Parathyroid adenoma (tissue), 2 donors: ENCODE data around the gene DICER1.

Source experiments
- H2AFZ ChIP-seq: fragments of 300-600 bp; sonication (generic); one replicate; pipeline ENCODE4 v1.7.0; 2017; ENCODE audit warnings: antibody characterized with exemption, mild to moderate bottlenecking
- H3K27ac ChIP-seq: fragments of 300-600 bp; sonication (generic); one replicate; pipeline ENCODE4 v1.7.0; 2017
- H3K27me3 ChIP-seq: fragments of 300-600 bp; sonication (generic); one replicate; pipeline ENCODE4 v1.7.0; 2017; ENCODE audit warnings: low read length; ENCODE audit not compliant: control insufficient read depth, insufficient read depth
- H3K36me3 ChIP-seq: fragments of 300-600 bp; sonication (generic); one replicate; pipeline ENCODE4 v1.7.0; 2017; ENCODE audit warnings: low read length; ENCODE audit not compliant: control insufficient read depth, insufficient read depth
- H3K4me1 ChIP-seq: fragments of 300-600 bp; sonication (generic); one replicate; pipeline ENCODE4 v1.7.0; 2017; ENCODE audit warnings: control low read depth
- H3K4me2 ChIP-seq: fragments of 300-600 bp; sonication (generic); one replicate; pipeline ENCODE4 v1.7.0; 2017; ENCODE audit warnings: low read length
- H3K4me3 ChIP-seq: fragments of 300-600 bp; sonication (generic); one replicate; pipeline ENCODE4 v1.7.0; 2017; ENCODE audit warnings: low read depth, low read length
- H3K79me2 ChIP-seq: fragments of 300-600 bp; sonication (generic); one replicate; pipeline ENCODE4 v1.7.0; 2017; ENCODE audit warnings: control low read depth
- H3K9ac ChIP-seq: fragments of 300-600 bp; sonication (generic); one replicate; pipeline ENCODE4 v1.7.0; 2017; ENCODE audit warnings: mild to moderate bottlenecking
- H3K9me3 ChIP-seq: fragments of 300-600 bp; sonication (generic); one replicate; pipeline ENCODE4 v1.7.0; 2017; ENCODE audit warnings: low read length; ENCODE audit not compliant: control insufficient read depth
- TF ChIP-seq, protein P1 (sequence below): fragments of 300-600 bp; sonication (generic); IDR thresholded peaks from one replicate; pipeline ENCODE4 v1.7.0; 2017; ENCODE audit warnings: antibody characterized with exemption, mild to moderate bottlenecking
- donor health status: primary hyperparathyroidism.

The DICER1 gene

DNA sequence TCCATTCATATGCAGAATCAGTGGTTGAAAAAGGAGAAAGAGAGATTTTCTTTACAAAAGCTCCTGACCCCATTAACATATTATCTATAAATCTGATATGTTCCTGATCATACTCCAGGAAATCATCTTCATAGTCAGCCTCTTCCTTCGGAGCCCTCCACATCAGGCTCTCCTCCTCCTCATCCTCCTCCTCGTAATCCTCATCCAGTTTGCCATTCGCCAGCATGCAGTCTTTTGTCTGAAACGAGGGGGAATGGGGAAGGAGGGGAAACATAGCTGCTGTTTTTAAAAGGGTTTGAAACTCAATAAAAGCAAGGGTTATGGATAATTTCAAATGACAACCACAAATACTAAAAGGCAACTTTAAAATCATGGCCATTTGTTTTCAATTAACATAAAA lies 60.9 kb downstream of the DICER1 start:
- H3K36me3 ChIP-seq, result no peaks in the 10 kb centered on the region
- H3K79me2 ChIP-seq, result no peaks in the 10 kb centered on the region
- no peaks in the 10 kb centered on the region for H3K27me3 ChIP-seq
- H3K9me3 ChIP-seq, result no peaks in the 10 kb centered on the region
- TF ChIP-seq, protein P1, sequence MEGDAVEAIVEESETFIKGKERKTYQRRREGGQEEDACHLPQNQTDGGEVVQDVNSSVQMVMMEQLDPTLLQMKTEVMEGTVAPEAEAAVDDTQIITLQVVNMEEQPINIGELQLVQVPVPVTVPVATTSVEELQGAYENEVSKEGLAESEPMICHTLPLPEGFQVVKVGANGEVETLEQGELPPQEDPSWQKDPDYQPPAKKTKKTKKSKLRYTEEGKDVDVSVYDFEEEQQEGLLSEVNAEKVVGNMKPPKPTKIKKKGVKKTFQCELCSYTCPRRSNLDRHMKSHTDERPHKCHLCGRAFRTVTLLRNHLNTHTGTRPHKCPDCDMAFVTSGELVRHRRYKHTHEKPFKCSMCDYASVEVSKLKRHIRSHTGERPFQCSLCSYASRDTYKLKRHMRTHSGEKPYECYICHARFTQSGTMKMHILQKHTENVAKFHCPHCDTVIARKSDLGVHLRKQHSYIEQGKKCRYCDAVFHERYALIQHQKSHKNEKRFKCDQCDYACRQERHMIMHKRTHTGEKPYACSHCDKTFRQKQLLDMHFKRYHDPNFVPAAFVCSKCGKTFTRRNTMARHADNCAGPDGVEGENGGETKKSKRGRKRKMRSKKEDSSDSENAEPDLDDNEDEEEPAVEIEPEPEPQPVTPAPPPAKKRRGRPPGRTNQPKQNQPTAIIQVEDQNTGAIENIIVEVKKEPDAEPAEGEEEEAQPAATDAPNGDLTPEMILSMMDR, result no peak
- no peak overlapping the region for H2AFZ ChIP-seq
- H3K9ac ChIP-seq, result no peak overlapping the region
- H3K27ac ChIP-seq, result no peak overlapping the region
- H3K4me3 ChIP-seq, result no peak overlapping the region
- H3K4me2 ChIP-seq, result no peak overlapping the region
- no peaks in the 10 kb centered on the region for H3K4me1 ChIP-seq

DNA sequence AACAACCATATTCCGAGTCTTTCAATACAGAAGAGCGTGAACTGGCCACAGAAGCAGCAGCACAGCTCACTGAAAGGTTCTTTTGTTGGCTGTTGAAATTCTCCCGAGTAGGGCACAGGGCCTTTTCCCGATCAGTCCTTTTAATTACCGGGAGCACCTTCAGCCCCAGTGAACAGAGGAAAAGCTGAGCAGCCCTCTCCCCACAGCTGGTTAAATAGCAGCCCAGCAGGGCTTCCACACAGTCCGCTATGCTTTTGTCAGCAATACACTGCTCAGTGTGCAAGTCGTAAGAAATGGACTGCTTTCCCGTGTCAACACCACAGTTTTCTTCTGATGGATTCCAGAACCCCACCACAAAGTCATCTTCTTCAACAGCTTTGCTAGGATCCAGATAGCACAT lies 61.3 kb downstream of the DICER1 start:
- no peak overlapping the region for H3K27ac ChIP-seq

DNA sequence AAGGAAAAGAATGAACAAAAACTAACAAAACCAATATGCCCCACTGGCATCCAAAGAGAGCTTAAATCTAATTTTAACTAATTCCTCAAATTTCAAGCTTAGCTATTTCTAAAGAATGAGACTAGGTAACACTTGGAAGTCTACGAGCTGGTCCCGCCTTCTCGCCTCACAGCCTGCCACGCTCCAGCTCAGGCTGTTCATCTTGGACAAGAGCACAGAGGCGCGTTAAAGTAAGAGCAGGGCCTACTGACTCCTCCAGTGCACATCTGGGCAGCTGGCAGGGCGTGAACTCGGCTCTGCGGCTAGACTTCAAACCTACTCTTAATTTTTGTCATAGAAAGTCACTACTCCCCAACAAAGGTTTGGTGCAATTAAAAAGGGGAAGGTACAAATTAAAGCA lies 64.6 kb downstream of the DICER1 start:
- no peak overlapping the region for H3K27ac ChIP-seq
- no peaks in the 10 kb centered on the region for H3K36me3 ChIP-seq
- H2AFZ ChIP-seq, result no peak overlapping the region
- no peaks in the 10 kb centered on the region for H3K9me3 ChIP-seq
- TF ChIP-seq, protein P1, result no peak
- H3K4me3 ChIP-seq, result no peak overlapping the region
- H3K27me3 ChIP-seq, result no peaks in the 10 kb centered on the region
- no peaks in the 10 kb centered on the region for H3K79me2 ChIP-seq
- no peak overlapping the region for H3K9ac ChIP-seq
- no peaks in the 10 kb centered on the region for H3K4me1 ChIP-seq
- no peak overlapping the region for H3K4me2 ChIP-seq

More for the DNA sequence above, 61.3 kb downstream of the DICER1 start:
- no peaks in the 10 kb centered on the region for H3K36me3 ChIP-seq
- no peaks in the 10 kb centered on the region for H3K9me3 ChIP-seq
- no peak overlapping the region for H3K9ac ChIP-seq
- H3K79me2 ChIP-seq, result no peaks in the 10 kb centered on the region
- H3K27me3 ChIP-seq, result no peaks in the 10 kb centered on the region
- no peak overlapping the region for H2AFZ ChIP-seq
- H3K4me2 ChIP-seq, result no peak overlapping the region
- TF ChIP-seq, protein P1, result no peak
- no peaks in the 10 kb centered on the region for H3K4me1 ChIP-seq
- H3K4me3 ChIP-seq, result no peak overlapping the region

DNA sequence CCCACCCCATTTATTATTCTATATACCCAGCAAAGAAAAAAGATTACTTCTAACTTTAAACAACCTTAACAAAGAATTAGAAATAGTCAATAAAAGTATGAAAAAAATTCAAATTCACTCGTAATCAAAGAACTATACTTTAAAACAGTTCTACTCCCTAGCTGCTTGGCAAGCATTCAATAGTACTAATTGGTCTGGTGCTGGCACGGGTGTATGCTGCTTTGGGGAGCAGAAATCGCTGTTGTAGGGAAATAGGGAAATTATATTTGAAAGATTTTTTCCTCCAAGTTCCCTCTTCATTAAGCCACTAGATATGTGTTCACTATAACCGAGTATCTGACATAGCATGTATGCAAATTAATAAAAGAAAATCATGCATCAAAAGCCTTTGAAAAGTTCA lies 65.7 kb downstream of the DICER1 start:
- TF ChIP-seq, protein P1, result no peak
- H3K9ac ChIP-seq, result no peak overlapping the region
- no peaks in the 10 kb centered on the region for H3K36me3 ChIP-seq
- H3K4me2 ChIP-seq, result no peak overlapping the region
- no peak overlapping the region for H2AFZ ChIP-seq
- no peak overlapping the region for H3K4me3 ChIP-seq
- H3K9me3 ChIP-seq, result no peaks in the 10 kb centered on the region
- no peaks in the 10 kb centered on the region for H3K27me3 ChIP-seq
- no peak overlapping the region for H3K27ac ChIP-seq
- no peaks in the 10 kb centered on the region for H3K4me1 ChIP-seq
- H3K79me2 ChIP-seq, result no peaks in the 10 kb centered on the region

DNA sequence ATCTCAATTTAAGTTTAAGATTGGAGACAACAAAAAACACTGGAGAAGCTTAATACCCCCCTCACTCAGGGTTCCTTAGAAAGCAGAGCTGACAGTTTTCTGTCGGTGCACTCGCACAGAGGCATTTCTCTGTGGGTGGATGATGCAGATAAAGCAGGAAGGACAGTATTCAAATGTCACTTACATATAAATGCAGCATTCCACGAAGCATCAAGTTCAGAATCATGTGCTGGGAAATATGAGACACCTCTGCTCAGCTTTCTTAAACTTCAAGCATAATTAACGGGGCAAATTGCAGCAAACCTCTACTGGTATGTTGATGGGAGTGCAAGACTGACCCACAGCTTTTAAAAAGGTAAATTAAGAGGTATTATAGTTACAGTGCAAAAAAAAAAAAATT lies 68.7 kb downstream of the DICER1 start:
- no peak overlapping the region for H3K4me2 ChIP-seq
- H3K4me3 ChIP-seq, result no peak overlapping the region
- H3K27me3 ChIP-seq, result no peaks in the 10 kb centered on the region
- H3K4me1 ChIP-seq, result no peaks in the 10 kb centered on the region
- no peaks in the 10 kb centered on the region for H3K36me3 ChIP-seq
- no peaks in the 10 kb centered on the region for H3K79me2 ChIP-seq
- no peaks in the 10 kb centered on the region for H3K9me3 ChIP-seq
- TF ChIP-seq, protein P1, result no peak
- no peak overlapping the region for H2AFZ ChIP-seq
- no peak overlapping the region for H3K9ac ChIP-seq
- no peak overlapping the region for H3K27ac ChIP-seq
